GM18499 (cell line): Measurements from ENCODE around the gene ARHGAP45.
A peak's percentile ranks its signal among the peaks of the same experiment; 100 is the strongest.

Experiments used
- ATAC-seq: cut with Tn5 transposase; IDR thresholded peaks from one replicate; pipeline ENCODE4 v1.9.1; 2021; ENCODE audit warnings: moderate number of reproducible peaks; ENCODE audit not compliant: insufficient read depth, unreplicated experiment

ARHGAP45 gene

GRCh38 chr19:1098177-1099051, 31.4 kb downstream of the ARHGAP45 start:
- ATAC-seq, result no peak

GRCh38 chr19:1101337-1101698, 34.4 kb downstream of the ARHGAP45 start:
- ATAC-seq, result no peak

GRCh38 chr19:1102407-1103131, 35.6 kb downstream of the ARHGAP45 start:
- ATAC-seq, result no peak

DNA sequence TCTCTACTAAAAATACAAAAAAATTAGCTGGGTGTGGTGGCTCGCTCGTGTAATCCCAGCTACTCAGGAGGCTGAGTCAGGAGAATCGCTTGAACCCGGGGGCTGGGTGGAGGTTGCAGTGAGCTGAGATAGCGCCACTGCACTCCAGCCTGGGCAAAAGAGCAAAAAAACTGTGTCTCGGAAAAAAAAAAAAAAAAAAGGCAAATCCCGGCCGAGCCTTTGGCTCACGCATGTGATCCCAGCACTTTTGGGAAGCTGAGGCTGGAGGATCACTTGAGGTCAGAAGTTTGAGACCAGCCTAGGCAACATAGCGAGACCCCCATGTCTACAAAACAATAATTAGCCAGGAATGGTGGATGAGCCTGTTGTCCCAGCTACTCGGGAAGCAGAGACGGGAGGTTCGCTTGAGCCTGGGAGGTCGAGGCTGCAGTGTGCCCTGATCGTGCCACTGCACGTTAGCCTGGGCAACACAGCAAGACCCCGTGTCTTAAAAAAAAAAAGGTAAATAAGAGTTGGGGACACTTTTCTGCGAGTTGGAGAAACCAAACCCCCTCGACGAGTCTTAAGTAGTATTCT, 36.3 kb downstream of the ARHGAP45 start:
- ATAC-seq, result no peak

DNA sequence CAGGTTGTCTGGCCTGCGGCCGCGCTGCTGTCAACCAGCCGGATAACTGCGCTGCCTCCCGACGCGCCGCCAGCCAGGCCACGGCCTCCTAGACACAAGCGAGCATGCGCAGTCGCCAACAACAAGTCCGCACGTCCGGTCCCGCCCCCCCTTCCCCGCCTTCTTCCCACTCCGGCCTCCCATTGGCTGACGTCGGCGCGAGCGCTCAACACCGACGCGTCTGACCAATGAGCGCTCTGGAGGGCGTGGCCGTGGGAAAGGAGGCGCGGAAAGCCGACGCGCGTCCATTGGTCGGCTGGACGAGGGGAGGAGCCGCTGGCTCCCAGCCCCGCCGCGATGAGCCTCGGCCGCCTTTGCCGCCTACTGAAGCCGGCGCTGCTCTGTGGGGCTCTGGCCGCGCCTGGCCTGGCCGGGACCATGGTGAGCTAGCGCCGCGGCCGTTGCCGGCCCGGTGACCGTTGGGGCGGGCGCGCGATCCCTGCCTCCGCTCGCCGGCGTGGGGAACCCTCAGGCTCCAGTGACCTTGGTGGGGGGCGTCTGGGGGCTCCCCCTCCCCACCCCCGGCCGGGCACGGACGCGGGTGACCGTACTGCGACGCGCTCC, 36.8 kb downstream of the ARHGAP45 start, which contains the start of gene GPX4:
Gene GPX4, plus strand, starts transcription at position 287 of the 603 bp plus-strand sequence. Its CDS starts 50 bp downstream, at position 337.
- ATAC-seq, result peak; percentile 40

DNA sequence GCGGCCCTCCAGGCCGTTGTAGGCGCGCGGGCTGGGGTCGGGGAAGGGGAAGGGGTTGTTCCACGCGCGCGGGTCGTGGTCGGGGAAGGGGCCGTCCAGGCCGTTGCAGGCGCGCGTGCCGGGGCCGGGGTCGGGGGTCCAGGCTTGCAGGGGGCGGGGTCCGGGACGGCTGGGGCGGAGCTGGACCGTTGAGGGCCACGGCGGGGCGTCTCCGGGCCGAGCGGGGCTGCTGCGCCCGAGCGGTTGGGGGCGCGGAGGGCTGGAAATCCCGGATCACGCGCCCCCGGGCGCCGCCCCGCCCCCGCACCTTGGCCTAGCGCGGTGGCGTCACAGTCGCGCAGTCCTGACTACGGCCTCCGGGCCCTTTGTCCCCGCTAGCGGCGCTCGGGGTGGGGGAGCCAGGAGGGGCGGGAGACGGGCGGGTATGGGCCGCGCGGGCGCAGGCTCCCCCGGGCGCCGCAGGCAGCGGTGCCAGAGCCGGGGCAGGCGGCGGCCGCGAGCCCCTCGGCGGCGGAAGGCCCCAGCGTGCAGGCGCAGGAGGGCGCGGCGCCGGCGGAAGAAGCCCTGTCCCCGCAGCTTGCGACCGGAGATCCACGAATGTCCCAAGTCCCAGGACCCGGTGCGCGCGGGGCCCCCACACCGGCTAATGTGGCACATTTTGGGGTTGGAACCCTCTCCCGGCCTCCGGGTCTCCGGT, 37.5 kb downstream of the ARHGAP45 start:
- ATAC-seq, result no peak

GRCh38 chr19:1105008-1105872, 38.3 kb downstream of the ARHGAP45 start:
- no peak for ATAC-seq

DNA sequence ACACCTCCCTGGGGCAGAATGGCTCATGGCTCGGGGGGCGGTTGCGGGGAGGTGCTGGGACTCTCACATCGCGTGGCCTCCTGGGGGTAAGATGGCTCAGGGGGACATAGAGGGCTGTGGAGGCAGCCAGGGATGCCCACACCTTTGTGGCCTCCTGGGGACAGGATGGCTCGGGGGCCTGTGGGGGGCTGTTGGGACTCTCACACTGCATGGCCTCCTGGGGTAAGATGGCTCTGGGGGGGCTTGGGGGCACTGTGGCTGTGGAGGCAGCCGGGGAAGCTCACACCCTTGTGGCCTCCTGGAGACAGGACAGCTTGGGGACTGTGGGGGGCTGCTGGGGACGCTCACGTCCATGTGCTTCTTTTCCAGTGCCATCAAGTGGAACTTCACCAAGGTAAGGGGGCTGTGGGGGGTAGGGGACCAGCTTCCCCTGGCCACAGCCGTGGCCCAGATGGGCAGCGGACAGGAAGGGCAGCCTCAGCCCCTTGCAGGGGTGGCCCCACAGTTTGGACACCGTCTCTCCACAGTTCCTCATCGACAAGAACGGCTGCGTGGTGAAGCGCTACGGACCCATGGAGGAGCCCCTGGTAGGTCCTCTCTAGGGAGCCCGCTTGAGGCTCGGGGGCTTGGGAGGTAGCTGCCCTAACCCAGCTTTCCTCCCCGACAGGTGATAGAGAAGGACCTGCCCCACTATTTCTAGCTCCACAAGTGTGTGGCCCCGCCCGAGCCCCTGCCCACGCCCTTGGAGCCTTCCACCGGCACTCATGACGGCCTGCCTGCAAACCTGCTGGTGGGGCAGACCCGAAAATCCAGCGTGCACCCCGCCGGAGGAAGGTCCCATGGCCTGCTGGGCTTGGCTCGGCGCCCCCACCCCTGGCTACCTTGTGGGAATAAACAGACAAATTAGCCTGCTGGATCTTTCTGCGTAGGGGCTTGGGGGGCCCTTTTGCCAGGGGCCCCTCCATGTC, 39.2 kb downstream of the ARHGAP45 start:
- ATAC-seq, result no peak

GRCh38 chr19:1106841-1107660, 40.1 kb downstream of the ARHGAP45 start:
- ATAC-seq, result no peak

GRCh38 chr19:1107661-1108261, 40.8 kb downstream of the ARHGAP45 start:
- ATAC-seq, result no peak

DNA sequence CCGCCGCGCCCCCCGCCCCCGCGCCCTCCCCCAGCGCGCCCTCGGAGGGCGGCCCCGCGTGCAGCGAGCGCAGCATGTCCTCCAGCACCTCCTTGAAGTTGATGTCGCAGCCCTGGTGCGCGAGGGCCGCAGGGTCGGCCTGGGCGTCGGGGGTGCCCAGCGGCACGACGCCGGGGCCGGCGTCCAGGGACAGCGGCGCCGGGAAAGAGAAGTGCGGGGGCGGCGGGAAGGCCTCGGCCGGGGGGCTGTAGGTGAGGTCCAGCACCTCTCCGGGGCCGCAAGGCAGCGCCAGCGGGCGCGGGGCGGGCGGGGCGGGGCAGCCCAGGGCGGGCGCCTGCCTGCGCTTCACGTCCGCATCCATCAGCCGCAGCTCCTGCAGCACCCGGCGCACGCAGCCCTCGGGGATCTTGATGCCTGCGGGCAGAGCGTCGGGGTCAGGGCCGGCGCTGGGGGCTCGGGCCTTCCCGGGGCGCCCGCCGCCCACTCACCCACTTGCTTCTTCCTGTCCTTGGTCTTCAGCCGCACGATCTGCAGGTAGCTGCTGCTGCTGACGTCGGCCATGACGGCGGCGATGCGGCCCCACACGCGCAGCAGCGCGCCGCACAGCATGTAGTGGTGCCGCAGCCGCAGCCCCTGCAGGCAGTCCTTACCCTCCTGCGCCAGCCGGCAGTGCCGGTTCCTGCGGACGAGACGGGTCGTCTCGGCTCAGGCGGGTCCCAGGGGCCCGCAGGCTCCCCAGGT, 41.5 kb downstream of the ARHGAP45 start:
- no peak for ATAC-seq

- ATAC-seq, result no peak
These were observed 42.1 kb downstream of the ARHGAP45 start for GRCh38 chr19:1109032-1109551.

GRCh38 chr19:1109697-1110671, 43.0 kb downstream of the ARHGAP45 start:
- no peak for ATAC-seq

DNA sequence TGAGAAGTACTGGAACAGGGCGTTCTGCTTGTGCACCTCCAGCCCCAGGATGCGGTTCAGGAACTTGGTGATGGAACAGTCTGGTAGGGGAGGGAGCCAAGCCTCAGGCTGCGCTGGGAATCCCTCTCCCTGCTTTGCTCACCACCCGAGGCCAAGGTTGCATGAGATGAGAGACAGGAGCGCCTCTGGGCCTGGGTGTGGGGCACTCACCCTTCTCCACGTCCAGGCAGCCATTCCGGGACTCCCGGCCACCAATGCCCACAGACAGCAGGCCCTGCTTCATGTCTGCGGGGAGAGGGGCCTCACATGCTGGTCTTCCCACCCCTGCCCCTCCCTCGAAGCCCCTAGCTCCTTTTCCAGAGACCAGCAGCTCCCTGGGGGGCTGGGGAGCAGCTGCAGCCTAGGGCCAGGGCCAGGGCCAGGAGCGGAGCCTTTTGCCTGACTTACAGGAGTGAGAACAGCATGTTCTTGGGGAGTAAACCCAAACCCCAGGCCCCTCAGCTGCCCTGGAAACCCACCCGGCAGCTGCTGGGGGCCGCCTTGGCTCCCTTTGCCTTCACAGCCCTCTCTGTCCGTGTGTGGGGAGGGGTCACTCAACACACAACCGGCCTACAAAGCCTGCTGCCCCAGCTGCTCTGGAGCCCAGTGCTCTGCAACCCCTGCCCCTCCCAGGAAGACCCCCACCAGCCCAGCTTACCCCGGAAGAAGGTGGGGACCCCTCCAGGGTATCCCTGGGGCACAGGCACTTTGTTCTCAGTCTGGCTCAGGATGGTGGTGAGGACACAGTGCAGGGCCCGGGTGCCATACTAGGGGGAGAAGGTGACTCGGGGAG, 44.1 kb downstream of the ARHGAP45 start:
- no peak for ATAC-seq
